ENCODE measurements around the gene CACNA1I. TPM values are rescaled to one million over a fixed set of nuclear protein-coding genes. Genes with fewer than 3 reads are reported as not detected.

The CACNA1I gene
- total and polyA plus RNA-seq, 7 donors = under 0.01 to 0.95 (median 0.15) TPM; not detected in 3

DNA sequence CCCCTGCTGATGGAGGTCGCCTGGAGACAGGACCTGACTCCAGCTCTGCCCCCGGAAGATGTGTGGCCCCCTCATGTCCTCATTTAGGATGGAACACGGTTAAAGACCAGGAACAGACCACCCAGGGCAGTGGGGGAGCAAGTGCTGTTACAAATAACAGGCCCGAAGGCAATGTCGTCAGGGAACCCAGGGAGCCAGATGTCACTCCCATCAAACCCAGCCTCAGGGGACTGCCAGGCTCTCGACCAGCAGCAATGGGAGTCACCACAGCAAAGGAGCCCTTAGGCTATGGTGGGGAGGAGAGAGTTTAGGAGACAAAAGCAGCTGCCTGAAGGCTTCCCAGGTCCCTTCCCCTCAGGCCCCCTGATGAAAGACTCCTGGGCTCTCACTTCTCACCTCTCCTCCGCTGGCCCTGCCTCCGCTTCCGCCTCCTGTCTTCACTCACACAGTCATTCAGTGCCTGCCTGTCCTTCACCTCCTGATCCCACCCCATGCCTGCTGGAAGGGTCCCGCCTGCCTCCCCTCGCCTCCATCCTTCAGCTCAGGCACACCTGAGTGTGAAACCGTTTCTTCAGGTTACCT, 42.4 kb upstream of the CACNA1I start:
- 28 to 64% methylated on average over 12 of the region's 12 CpGs for WGBS, 2 donors
- H3K27me3 ChIP-seq = no peaks in the 10 kb centered on the region
- peak overlapping the region; percentile 68 to 99 (median 86) for H3K27ac ChIP-seq
- intact Hi-C loops (cut with DNase I) = loop anchor here (2.0 to 5.0 kb wide), 3 partner anchors 33 to 211 kb away; partner anchors contain the start of genes RPL3 and TAB1
- H3K36me3 ChIP-seq = peaks cover 13 to 33% (median 14%) of the 10 kb centered on the region in 4 donors
- no peak for DNase-seq
- H3K4me3 ChIP-seq = no peak overlapping the region
- no peaks in the 10 kb centered on the region for H3K9me3 ChIP-seq
- no peak for TF ChIP-seq POLR2AphosphoS5 (IDR thresholded peaks at IDR 0.05)
- TF ChIP-seq POLR2A (IDR thresholded peaks at IDR 0.05) = no peak
- TF ChIP-seq EP300 (IDR thresholded peaks at IDR 0.05) = no peak
- TF ChIP-seq, protein P1, sequence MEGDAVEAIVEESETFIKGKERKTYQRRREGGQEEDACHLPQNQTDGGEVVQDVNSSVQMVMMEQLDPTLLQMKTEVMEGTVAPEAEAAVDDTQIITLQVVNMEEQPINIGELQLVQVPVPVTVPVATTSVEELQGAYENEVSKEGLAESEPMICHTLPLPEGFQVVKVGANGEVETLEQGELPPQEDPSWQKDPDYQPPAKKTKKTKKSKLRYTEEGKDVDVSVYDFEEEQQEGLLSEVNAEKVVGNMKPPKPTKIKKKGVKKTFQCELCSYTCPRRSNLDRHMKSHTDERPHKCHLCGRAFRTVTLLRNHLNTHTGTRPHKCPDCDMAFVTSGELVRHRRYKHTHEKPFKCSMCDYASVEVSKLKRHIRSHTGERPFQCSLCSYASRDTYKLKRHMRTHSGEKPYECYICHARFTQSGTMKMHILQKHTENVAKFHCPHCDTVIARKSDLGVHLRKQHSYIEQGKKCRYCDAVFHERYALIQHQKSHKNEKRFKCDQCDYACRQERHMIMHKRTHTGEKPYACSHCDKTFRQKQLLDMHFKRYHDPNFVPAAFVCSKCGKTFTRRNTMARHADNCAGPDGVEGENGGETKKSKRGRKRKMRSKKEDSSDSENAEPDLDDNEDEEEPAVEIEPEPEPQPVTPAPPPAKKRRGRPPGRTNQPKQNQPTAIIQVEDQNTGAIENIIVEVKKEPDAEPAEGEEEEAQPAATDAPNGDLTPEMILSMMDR (IDR thresholded peaks at IDR 0.05) = no peak
- peaks cover 3 to 84% (median 77%) of the 10 kb centered on the region in 4 donors for H3K4me1 ChIP-seq

DNA sequence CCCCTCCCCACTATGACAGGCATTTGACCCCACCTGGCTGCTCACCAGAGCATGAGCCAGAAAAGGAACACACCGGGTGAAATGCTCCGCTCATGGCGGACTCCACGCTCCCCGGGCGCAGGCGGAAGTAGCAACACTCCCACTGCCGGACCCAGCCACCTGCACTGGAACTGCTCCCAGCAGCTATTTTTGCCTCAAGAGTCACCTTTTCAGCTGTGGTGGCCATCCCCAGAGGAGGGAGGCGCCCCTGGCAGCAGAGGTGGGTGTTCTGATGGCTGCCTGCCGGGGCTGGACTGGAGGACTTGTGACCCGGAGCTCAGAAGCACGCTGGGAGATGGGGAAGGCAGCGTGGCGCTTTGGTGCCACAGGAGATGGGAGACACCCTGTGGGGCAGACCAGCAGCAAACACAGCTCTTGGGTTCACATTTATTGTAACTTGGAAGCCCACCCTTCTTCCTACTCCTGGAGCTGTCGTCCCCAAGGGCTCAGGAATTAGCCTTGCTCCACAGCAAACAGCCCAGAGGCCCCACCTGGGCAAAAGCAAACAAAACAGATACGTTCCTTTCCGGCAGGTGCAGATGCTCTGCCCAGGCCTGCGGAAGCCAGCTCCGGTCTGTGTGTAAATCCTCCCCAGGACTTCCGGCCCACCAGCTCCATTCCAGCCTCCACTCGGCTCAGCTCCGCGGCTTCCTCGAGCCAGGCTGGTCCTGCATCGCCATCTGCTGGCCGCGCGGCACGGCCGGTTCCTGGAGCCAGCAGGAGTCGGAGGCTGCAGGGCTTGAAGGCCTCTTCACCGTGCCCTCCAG, 41.7 kb upstream of the CACNA1I start:
- H3K9me3 ChIP-seq = no peaks in the 10 kb centered on the region
- H3K4me3 ChIP-seq = peak overlapping the region; percentile 6 to 31 (median 12)
- intact Hi-C loops (cut with DNase I) = loop anchor here (2.0 to 5.0 kb wide), 3 partner anchors 34 to 212 kb away; partner anchors contain the start of genes RPL3 and TAB1
- peak overlapping the region; percentile 68 to 99 (median 86) for H3K27ac ChIP-seq
- peak; percentile 96 for DNase-seq
- H3K36me3 ChIP-seq = peaks cover 10 to 31% (median 13%) of the 10 kb centered on the region in 4 donors
- H3K4me1 ChIP-seq = peaks cover 3 to 80% (median 70%) of the 10 kb centered on the region in 4 donors
- TF ChIP-seq, protein P1 (IDR thresholded peaks at IDR 0.05) = peak; percentile 95 to 98 (median 97)
- TF ChIP-seq POLR2A (IDR thresholded peaks at IDR 0.05) = no peak
- TF ChIP-seq EP300 (IDR thresholded peaks at IDR 0.05) = no peak
- TF ChIP-seq POLR2AphosphoS5 (IDR thresholded peaks at IDR 0.05) = peak in 3 of 4 donors; percentile 59 to 77 (median 63)
- H3K27me3 ChIP-seq = no peaks in the 10 kb centered on the region
- 7 to 27% methylated on average over 32 of the region's 32 CpGs for WGBS, 2 donors

DNA sequence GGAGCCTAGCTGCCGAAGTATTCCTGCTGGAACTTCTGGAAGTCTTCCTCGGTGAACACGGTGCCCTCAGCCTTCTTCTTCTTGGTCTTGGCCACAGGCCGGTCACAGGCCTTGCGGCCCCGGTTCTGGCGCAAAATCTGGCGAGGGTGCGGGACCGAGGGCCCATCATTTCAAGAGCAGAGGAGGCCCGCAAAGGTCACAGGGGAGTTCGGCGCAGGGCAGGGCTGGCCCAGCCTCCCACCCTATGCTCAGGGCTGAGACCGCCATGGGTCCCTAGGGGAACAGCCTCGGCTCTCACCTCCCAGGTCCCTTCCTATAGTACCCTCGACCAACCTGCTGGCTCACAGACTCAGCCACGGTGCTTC, 41.1 kb upstream of the CACNA1I start:
- H3K9me3 ChIP-seq = no peaks in the 10 kb centered on the region
- peak overlapping the region; percentile 17 to 99 (median 86) for H3K27ac ChIP-seq
- H3K4me1 ChIP-seq = peaks cover 3 to 78% (median 68%) of the 10 kb centered on the region in 4 donors
- no peak for TF ChIP-seq POLR2AphosphoS5 (IDR thresholded peaks at IDR 0.05)
- TF ChIP-seq, protein P1 (IDR thresholded peaks at IDR 0.05) = peak in 1 of 4 experiments; percentile 30
- intact Hi-C loops (cut with DNase I) = loop anchor here (2.0 to 5.0 kb wide), 3 partner anchors 35 to 212 kb away; partner anchors contain the start of genes RPL3 and TAB1
- WGBS, 2 donors = 54 to 58% methylated on average over 17 of the region's 17 CpGs
- H3K4me3 ChIP-seq = peak overlapping the region in 3 of 4 donors; percentile 6 to 31 (median 16)
- peaks cover 6 to 25% (median 9%) of the 10 kb centered on the region in 4 donors for H3K36me3 ChIP-seq
- no peak for DNase-seq
- no peaks in the 10 kb centered on the region for H3K27me3 ChIP-seq

DNA sequence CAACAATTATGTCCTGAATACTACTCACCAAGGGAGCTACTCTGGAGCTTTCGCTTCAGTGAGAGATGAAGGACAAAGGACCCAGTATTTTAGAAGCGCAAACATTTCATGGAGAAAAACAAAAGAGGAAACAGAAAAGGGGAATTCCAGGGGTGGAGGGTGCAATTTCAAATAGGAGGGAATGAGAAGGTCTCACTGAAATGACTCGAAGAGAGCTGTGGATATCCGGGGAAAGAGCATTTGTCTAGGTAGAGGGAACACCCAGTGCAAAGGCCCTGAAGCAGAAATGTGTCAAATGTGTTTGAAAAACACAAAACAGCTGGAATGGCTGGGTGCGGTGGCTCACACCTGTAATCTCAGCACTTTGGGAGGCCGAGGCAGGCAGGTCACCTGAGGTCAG, 40.4 kb upstream of the CACNA1I start:
- H3K36me3 ChIP-seq = peaks cover under 1 to 18% (median 6%) of the 10 kb centered on the region in 4 donors
- no peaks in the 10 kb centered on the region for H3K9me3 ChIP-seq
- H3K27me3 ChIP-seq = no peaks in the 10 kb centered on the region
- peaks cover 3 to 77% (median 67%) of the 10 kb centered on the region in 4 donors for H3K4me1 ChIP-seq
- 47 to 71% methylated on average over 6 of the region's 6 CpGs for WGBS, 2 donors
- DNase-seq = no peak
- H3K4me3 ChIP-seq = no peak overlapping the region
- TF ChIP-seq, protein P1 (IDR thresholded peaks at IDR 0.05) = no peak
- TF ChIP-seq EP300 (IDR thresholded peaks at IDR 0.05) (no peak), POLR2A (IDR thresholded peaks at IDR 0.05) (no peak), POLR2AphosphoS5 (IDR thresholded peaks at IDR 0.05) (no peak)
- H3K27ac ChIP-seq = peak overlapping the region in 3 of 4 donors; percentile 73 to 99 (median 99)
- intact Hi-C loops (cut with DNase I) = loop anchor here (5.0 kb wide), 4 partner anchors 378 to 662 kb away; partner anchors contain the start of genes CBX7 and TNRC6B

Measured in sigmoid colon (tissue), 7 donors.